GM12874 (cell line): ENCODE measurements around the gene TMEM218.

Experiments
- CTCF ChIP-seq: IDR thresholded peaks from 2 replicates; pipeline ENCODE4 v1.5.1; 2011; ENCODE audit warnings: low read depth, mild to moderate bottlenecking, control low read depth, low read length, moderate library complexity; ENCODE audit not compliant: insufficient read depth

The TMEM218 gene

GRCh38 chr11:125141178-125141577, 29.8 kb upstream of the TMEM218 start:
- TF ChIP-seq CTCF: no peak

- no peak for TF ChIP-seq CTCF
Measured at GRCh38 chr11:125140233-125140632, 28.8 kb upstream of the TMEM218 start.

- no peak for TF ChIP-seq CTCF
Measured at GRCh38 chr11:125139778-125140177, 28.4 kb upstream of the TMEM218 start.

GRCh38 chr11:125138966-125139365, 27.5 kb upstream of the TMEM218 start:
- TF ChIP-seq CTCF: no peak

GRCh38 chr11:125136001-125136400, 24.6 kb upstream of the TMEM218 start:
- no peak for TF ChIP-seq CTCF

GRCh38 chr11:125132596-125132995, 21.2 kb upstream of the TMEM218 start:
- TF ChIP-seq CTCF: no peak

GRCh38 chr11:125132071-125132470, 20.6 kb upstream of the TMEM218 start:
- TF ChIP-seq CTCF: no peak
